HCT116 (cell line): ENCODE measurements around the gene ARFGEF3.

ENCODE experiments used
- FOSL1 ChIP-seq: IDR thresholded peaks from 2 replicates; pipeline ENCODE4 v1.6.1; 2012; ENCODE audit warnings: low read depth
- POLR2A ChIP-seq: IDR thresholded peaks from 2 replicates; pipeline ENCODE4 v1.7.0; 2011; ENCODE audit warnings: borderline replicate concordance; ENCODE audit not compliant: insufficient read depth, insufficient read length; ENCODE audit errors: extremely low read depth
- POLR2AphosphoS5 ChIP-seq: IDR thresholded peaks from 2 replicates; pipeline ENCODE4 v1.6.1; 2011; ENCODE audit warnings: mild to moderate bottlenecking, low read depth, low read length, moderate library complexity
- RAD21 ChIP-seq: IDR thresholded peaks from 2 replicates; pipeline ENCODE4 v1.6.1; 2012; ENCODE audit warnings: low read depth, mild to moderate bottlenecking
- ZNF274 ChIP-seq: fragments of 200-500 bp; sonication (Bioruptor generic); IDR thresholded peaks from 2 replicates; pipeline ENCODE4 v1.6.1; 2014; ENCODE audit warnings: mild to moderate bottlenecking, low read depth, low read length, inconsistent platforms
- TF ChIP-seq, protein P1 (sequence below), 3 experiments: fragments of 200-600 bp in 1 of 3; sonication (generic) in 1 of 3; IDR thresholded peaks in 2 of 3; conservative IDR thresholded peaks in 1 of 3; 2 replicates each; pipeline ENCODE4 v1.5.1; 2012 to 2017; ENCODE audit warnings: low read depth in 2 of 3, low read length in 2 of 3, antibody characterized with exemption in 1 of 3, borderline replicate concordance in 1 of 3, control low read depth in 1 of 3, mild to moderate bottlenecking in 1 of 3, mixed read lengths in 1 of 3, mixed run types in 1 of 3, moderate library complexity in 1 of 3; ENCODE audit not compliant: insufficient read depth in 1 of 3
- TF ChIP-seq, protein P2 (sequence below): IDR thresholded peaks from 2 replicates; pipeline ENCODE4 v1.6.1; 2011; ENCODE audit warnings: mild to moderate bottlenecking, low read length, moderate library complexity; ENCODE audit not compliant: insufficient replicate concordance; ENCODE audit errors: extremely low read depth

DNA sequence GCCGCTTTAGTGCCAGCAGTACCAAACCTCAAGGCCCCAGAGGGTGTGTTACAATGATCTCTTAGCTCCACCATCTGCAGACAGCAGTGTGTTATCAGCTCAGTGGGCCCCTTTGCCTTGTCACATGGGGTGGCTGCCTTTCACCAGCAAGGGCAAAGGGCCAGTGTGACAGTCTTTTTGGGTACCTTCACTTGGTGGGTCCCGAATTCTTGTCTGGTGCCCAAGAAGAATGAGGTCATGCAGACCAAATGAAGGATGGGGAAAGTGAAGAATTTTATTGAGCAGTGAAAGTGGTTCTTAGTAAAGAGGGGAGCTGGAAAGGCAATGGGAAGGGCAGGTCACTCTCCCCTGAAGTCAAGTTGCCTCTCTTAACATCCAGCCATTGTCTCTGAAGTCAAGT is 213.1 kb downstream of the ARFGEF3 start:
- TF ChIP-seq, protein P1, sequence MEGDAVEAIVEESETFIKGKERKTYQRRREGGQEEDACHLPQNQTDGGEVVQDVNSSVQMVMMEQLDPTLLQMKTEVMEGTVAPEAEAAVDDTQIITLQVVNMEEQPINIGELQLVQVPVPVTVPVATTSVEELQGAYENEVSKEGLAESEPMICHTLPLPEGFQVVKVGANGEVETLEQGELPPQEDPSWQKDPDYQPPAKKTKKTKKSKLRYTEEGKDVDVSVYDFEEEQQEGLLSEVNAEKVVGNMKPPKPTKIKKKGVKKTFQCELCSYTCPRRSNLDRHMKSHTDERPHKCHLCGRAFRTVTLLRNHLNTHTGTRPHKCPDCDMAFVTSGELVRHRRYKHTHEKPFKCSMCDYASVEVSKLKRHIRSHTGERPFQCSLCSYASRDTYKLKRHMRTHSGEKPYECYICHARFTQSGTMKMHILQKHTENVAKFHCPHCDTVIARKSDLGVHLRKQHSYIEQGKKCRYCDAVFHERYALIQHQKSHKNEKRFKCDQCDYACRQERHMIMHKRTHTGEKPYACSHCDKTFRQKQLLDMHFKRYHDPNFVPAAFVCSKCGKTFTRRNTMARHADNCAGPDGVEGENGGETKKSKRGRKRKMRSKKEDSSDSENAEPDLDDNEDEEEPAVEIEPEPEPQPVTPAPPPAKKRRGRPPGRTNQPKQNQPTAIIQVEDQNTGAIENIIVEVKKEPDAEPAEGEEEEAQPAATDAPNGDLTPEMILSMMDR (IDR thresholded peaks at IDR 0.05 in 2 of 3, conservative IDR thresholded peaks at IDR 0.05 in 1 of 3; ENCODE audit: borderline replicate concordance in 1 of 3, insufficient read depth in 1 of 3, low read depth in 2 of 3, low read length in 2 of 3): no peak
- TF ChIP-seq POLR2AphosphoS5 (no peak), ZNF274 (no peak), POLR2A (no peak), FOSL1 (no peak), RAD21 (no peak)
- TF ChIP-seq, protein P2, sequence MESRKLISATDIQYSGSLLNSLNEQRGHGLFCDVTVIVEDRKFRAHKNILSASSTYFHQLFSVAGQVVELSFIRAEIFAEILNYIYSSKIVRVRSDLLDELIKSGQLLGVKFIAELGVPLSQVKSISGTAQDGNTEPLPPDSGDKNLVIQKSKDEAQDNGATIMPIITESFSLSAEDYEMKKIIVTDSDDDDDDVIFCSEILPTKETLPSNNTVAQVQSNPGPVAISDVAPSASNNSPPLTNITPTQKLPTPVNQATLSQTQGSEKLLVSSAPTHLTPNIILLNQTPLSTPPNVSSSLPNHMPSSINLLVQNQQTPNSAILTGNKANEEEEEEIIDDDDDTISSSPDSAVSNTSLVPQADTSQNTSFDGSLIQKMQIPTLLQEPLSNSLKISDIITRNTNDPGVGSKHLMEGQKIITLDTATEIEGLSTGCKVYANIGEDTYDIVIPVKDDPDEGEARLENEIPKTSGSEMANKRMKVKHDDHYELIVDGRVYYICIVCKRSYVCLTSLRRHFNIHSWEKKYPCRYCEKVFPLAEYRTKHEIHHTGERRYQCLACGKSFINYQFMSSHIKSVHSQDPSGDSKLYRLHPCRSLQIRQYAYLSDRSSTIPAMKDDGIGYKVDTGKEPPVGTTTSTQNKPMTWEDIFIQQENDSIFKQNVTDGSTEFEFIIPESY: no peak
